HepG2 (cell line): ENCODE measurements around the gene YY1. TPM values are rescaled to one million over a fixed set of nuclear protein-coding genes. Genes with fewer than 3 reads are reported as not detected.
A peak's percentile ranks its signal among the peaks of the same experiment; 100 is the strongest.

ENCODE experiments used
- CHCHD3 ChIP-seq: sonication (generic); formaldehyde crosslinking; IDR thresholded peaks from 2 replicates; pipeline ENCODE4 v1.8.0; 2022; ENCODE audit warnings: mild to moderate bottlenecking, missing genetic modification reagents, moderate library complexity
- GTF2F1 ChIP-seq: fragments of 150-350 bp; IDR thresholded peaks from 2 replicates; pipeline ENCODE4 v1.6.1; 2014; ENCODE audit warnings: low read length
- MYNN ChIP-seq: sonication (generic); formaldehyde crosslinking; IDR thresholded peaks from 2 replicates; pipeline ENCODE4 v1.4.0; 2020; ENCODE audit warnings: mild to moderate bottlenecking, low read depth, missing genetic modification reagents
- PITX1 ChIP-seq: sonication (generic); formaldehyde crosslinking; IDR thresholded peaks from 2 replicates; pipeline ENCODE4 v1.5.1; 2020; ENCODE audit warnings: mild to moderate bottlenecking, missing genetic modification reagents
- REL ChIP-seq: sonication (generic); formaldehyde crosslinking; conservative IDR thresholded peaks from 2 replicates; pipeline ENCODE4 v1.8.0; 2022; ENCODE audit warnings: mild to moderate bottlenecking, missing genetic modification reagents, moderate library complexity
- SAP130 ChIP-seq: IDR thresholded peaks from 2 replicates; pipeline ENCODE4 v1.6.1; 2016; ENCODE audit warnings: low read depth
- SRF ChIP-seq: IDR thresholded peaks from 2 replicates; pipeline ENCODE4 v1.6.1; 2011; ENCODE audit warnings: mild to moderate bottlenecking, low read depth, low read length, moderate library complexity
- SRSF9 ChIP-seq: fragments of 200-400 bp; formaldehyde crosslinking; IDR thresholded peaks from 2 replicates; pipeline ENCODE4 v1.6.1; 2018; ENCODE audit warnings: borderline replicate concordance, mild to moderate bottlenecking, low read depth, low read length; ENCODE audit not compliant: insufficient read depth, poor library complexity, severe bottlenecking
- ZBTB4 ChIP-seq: sonication (generic); formaldehyde crosslinking; IDR thresholded peaks from 2 replicates; pipeline ENCODE4 v1.4.0; 2020; ENCODE audit warnings: missing genetic modification reagents, mild to moderate bottlenecking, borderline replicate concordance
- ZBTB49 ChIP-seq: sonication (generic); formaldehyde crosslinking; IDR thresholded peaks from 2 replicates; pipeline ENCODE4 v1.4.0; 2020; ENCODE audit warnings: missing genetic modification reagents, borderline replicate concordance
- ZNF329 ChIP-seq: sonication (generic); formaldehyde crosslinking; IDR thresholded peaks from 2 replicates; pipeline ENCODE4 v1.9.0; 2021; ENCODE audit warnings: low read depth, mild to moderate bottlenecking, missing genetic modification reagents
- ZNF562 ChIP-seq: sonication (generic); formaldehyde crosslinking; IDR thresholded peaks from 2 replicates; pipeline ENCODE4 v1.8.0; 2022; ENCODE audit warnings: missing genetic modification reagents, borderline replicate concordance
- ZNF609 ChIP-seq: sonication (generic); formaldehyde crosslinking; IDR thresholded peaks from 2 replicates; pipeline ENCODE4 v1.4.0; 2020; ENCODE audit warnings: mild to moderate bottlenecking, missing genetic modification reagents, borderline replicate concordance
- ZNF891 ChIP-seq: sonication (generic); formaldehyde crosslinking; IDR thresholded peaks from 2 replicates; pipeline ENCODE4 v1.5.0; 2020; ENCODE audit warnings: mild to moderate bottlenecking, missing genetic modification reagents
- ZSCAN20 ChIP-seq: sonication (generic); formaldehyde crosslinking; IDR thresholded peaks from 2 replicates; pipeline ENCODE4 v1.4.0; 2020; ENCODE audit warnings: missing genetic modification reagents, mild to moderate bottlenecking, borderline replicate concordance
- polyA plus RNA-seq, 8 experiments: library from polyadenylated mRNA; depleted of rRNA in 3 of 8; stranded (reverse) in 7 of 8; unstranded in 1 of 8; fragments of >200 nt; fragmentation: Illumina TruSeq in 4 of 8; extraction: Trizol in 4 of 8; gene quantifications; 2 replicates each; pipeline versions ENCODE4 v1.2.1 to v1.2.3, GENCODE V29; 2011 to 2016; ENCODE audit warnings: low read depth in 4 of 8, missing spikeins in 1 of 8, mixed read lengths in 1 of 8; ENCODE audit not compliant: insufficient read depth in 1 of 8
- total RNA-seq, 5 experiments: library from RNA; depleted of rRNA; stranded (reverse); fragments of >200 nt; fragmentation: Illumina TruSeq; extraction: Trizol; gene quantifications; 2 replicates each; pipeline ENCODE4 v1.2.3, GENCODE V29; 2016; ENCODE audit warnings: low read depth in 1 of 5
- TF ChIP-seq, protein P1 (sequence below): sonication (generic); formaldehyde crosslinking; conservative IDR thresholded peaks from 2 replicates; pipeline ENCODE4 v1.4.0; 2020; ENCODE audit warnings: missing genetic modification reagents

YY1 gene
- total and polyA plus RNA-seq, 2 of the 13 experiments (the other 11 are each of a cell fraction or from before 2014, with no cell fraction given): 29.4 to 68.1 TPM

- TF ChIP-seq ZBTB4 (CRISPR knock-in tag): no peak
- no peak for TF ChIP-seq MYNN (CRISPR knock-in tag)
- TF ChIP-seq GTF2F1: no peak
- TF ChIP-seq ZNF609 (CRISPR knock-in tag): no peak
- TF ChIP-seq, protein P1, sequence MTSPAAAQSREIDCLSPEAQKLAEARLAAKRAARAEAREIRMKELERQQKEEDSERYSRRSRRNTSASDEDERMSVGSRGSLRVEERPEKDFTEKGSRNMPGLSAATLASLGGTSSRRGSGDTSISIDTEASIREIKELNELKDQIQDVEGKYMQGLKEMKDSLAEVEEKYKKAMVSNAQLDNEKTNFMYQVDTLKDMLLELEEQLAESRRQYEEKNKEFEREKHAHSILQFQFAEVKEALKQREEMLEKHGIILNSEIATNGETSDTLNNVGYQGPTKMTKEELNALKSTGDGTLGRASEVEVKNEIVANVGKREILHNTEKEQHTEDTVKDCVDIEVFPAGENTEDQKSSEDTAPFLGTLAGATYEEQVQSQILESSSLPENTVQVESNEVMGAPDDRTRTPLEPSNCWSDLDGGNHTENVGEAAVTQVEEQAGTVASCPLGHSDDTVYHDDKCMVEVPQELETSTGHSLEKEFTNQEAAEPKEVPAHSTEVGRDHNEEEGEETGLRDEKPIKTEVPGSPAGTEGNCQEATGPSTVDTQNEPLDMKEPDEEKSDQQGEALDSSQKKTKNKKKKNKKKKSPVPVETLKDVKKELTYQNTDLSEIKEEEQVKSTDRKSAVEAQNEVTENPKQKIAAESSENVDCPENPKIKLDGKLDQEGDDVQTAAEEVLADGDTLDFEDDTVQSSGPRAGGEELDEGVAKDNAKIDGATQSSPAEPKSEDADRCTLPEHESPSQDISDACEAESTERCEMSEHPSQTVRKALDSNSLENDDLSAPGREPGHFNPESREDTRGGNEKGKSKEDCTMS: no peak
- no peak for TF ChIP-seq CHCHD3 (CRISPR knock-in tag)
- no peak for TF ChIP-seq ZBTB49 (CRISPR knock-in tag)
- no peak for TF ChIP-seq SRSF9
- peak; percentile 46; the same call in 1 of the 2 replicates for TF ChIP-seq PITX1 (CRISPR knock-in tag)
- no peak for TF ChIP-seq ZSCAN20
- no peak for TF ChIP-seq SRF
- no peak for TF ChIP-seq REL (CRISPR knock-in tag)
- TF ChIP-seq ZNF562 (CRISPR knock-in tag): no peak
- TF ChIP-seq ZNF891: peak; percentile 34; the same call in 1 of the 2 replicates
- no peak for TF ChIP-seq ZNF329 (CRISPR knock-in tag)
- TF ChIP-seq SAP130: peak; percentile 44
Measured at GRCh38 chr14:100221533-100222223, 17.3 kb upstream of the YY1 start (continued).
